OCI-LY1 (cell line): ENCODE measurements around the gene IKBKG.

Experiments
- CTCF ChIP-seq: fragments of 200-600 bp; sonication (generic), shearing (Covaris generic); IDR thresholded peaks from 2 replicates; pipeline ENCODE4 v1.5.1; 2017; ENCODE audit warnings: mild to moderate bottlenecking, antibody characterized with exemption, low read length, moderate library complexity, mixed read lengths
- EZH2 ChIP-seq: fragments of 200-600 bp; sonication (generic), shearing (Covaris generic); IDR thresholded peaks from 2 replicates; pipeline ENCODE4 v1.8.0; 2017; ENCODE audit warnings: borderline replicate concordance, mixed run types, mild to moderate bottlenecking, antibody characterized with exemption, low read length, moderate library complexity, mixed read lengths

- TF ChIP-seq EZH2 (no peak), CTCF (no peak)
Observed at GRCh38 chrX:154502098-154502497, 45.3 kb upstream of the IKBKG start.
